Keratinocyte (primary cell): ENCODE results near the gene AMZ1. TPM values are rescaled to one million over a fixed set of nuclear protein-coding genes. Genes with fewer than 3 reads are reported as not detected.

Source experiments
- DNase-seq: peaks from one replicate; pipeline ENCODE4 v3.0.0-alpha.2; 2011; ENCODE audit warnings: low read depth, missing footprints, low spot score
- FAIRE-seq: peaks from 2 replicates; lab custom pipeline; 2011; peaks lifted over from hg19 to GRCh38; lab: Jason Lieb, UNC
- H2AFZ ChIP-seq: 2 replicates; pipeline ENCODE4 v1.6.0; 2012; ENCODE audit warnings: low read length, control low read depth, inconsistent platforms; ENCODE audit not compliant: control insufficient read depth
- H3K27ac ChIP-seq: 2 replicates; pipeline ENCODE4 v1.5.1; 2011; ENCODE audit warnings: low read length; ENCODE audit not compliant: control insufficient read depth, insufficient read depth
- H3K27me3 ChIP-seq: 3 replicates; pipeline ENCODE4 v1.6.0; 2011; ENCODE audit warnings: low read length; ENCODE audit not compliant: control insufficient read depth, insufficient read depth; ENCODE audit errors: extremely low read depth
- H3K36me3 ChIP-seq, 2 experiments: 2 replicates in 1 of 2; 3 replicates in 1 of 2; pipeline ENCODE4 v1.5.1; 2011; ENCODE audit warnings: low read length in 2 of 2, mild to moderate bottlenecking in 1 of 2; ENCODE audit not compliant: control insufficient read depth in 2 of 2, insufficient read depth in 2 of 2; ENCODE audit errors: extremely low read depth in 1 of 2
- H3K4me1 ChIP-seq: 3 replicates; pipeline ENCODE4 v1.5.1; 2011; ENCODE audit warnings: low read length; ENCODE audit not compliant: control insufficient read depth, insufficient read depth; ENCODE audit errors: extremely low read depth
- H3K4me2 ChIP-seq: 3 replicates; pipeline ENCODE4 v1.6.0; 2011; ENCODE audit warnings: low read depth, low read length; ENCODE audit not compliant: control insufficient read depth, insufficient read depth; ENCODE audit errors: extremely low read depth
- H3K4me3 ChIP-seq, 3 experiments: fragments of 200-600 bp in 1 of 3; sonication (generic) in 1 of 3; 2 replicates in 2 of 3; 3 replicates in 1 of 3; pipeline ENCODE4 v1.5.1; 2011 to 2016; ENCODE audit warnings: low read length in 3 of 3, mild to moderate bottlenecking in 3 of 3, control low read depth in 2 of 3, inconsistent platforms in 1 of 3, low read depth in 1 of 3, mixed read lengths in 1 of 3, mixed run types in 1 of 3, moderate library complexity in 1 of 3; ENCODE audit not compliant: control insufficient read depth in 2 of 3, insufficient read depth in 2 of 3; ENCODE audit errors: extremely low read depth in 1 of 3
- H3K79me2 ChIP-seq: 2 replicates; pipeline ENCODE4 v1.6.0; 2012; ENCODE audit warnings: low read length; ENCODE audit not compliant: control insufficient read depth, insufficient read depth
- H3K9ac ChIP-seq: 3 replicates; pipeline ENCODE4 v1.6.0; 2011; ENCODE audit warnings: low read length; ENCODE audit not compliant: control insufficient read depth, insufficient read depth; ENCODE audit errors: extremely low read depth
- H3K9me1 ChIP-seq: 3 replicates; pipeline ENCODE4 v1.6.0; 2011; ENCODE audit warnings: low read length; ENCODE audit not compliant: control insufficient read depth, insufficient read depth; ENCODE audit errors: extremely low read depth
- H3K9me3 ChIP-seq: 2 replicates; pipeline ENCODE4 v1.5.1; 2012; ENCODE audit warnings: low read depth, low read length; ENCODE audit not compliant: control insufficient read depth
- H4K20me1 ChIP-seq: 3 replicates; pipeline ENCODE4 v1.6.0; 2011; ENCODE audit warnings: low read length; ENCODE audit not compliant: control insufficient read depth, insufficient read depth; ENCODE audit errors: extremely low read depth
- EZH2 ChIP-seq: IDR thresholded peaks from one replicate; pipeline ENCODE4 v1.6.1; 2012; ENCODE audit warnings: inconsistent platforms, mild to moderate bottlenecking, low read length, moderate library complexity
- dilution Hi-C: fragments of 300-500 bp; cut with MboI; formaldehyde crosslinking; loops from one replicate; pipeline ENCODE4 v1.7.0; 2020; ENCODE audit warnings: low sequenced_read_pairs; ENCODE audit not compliant: extremely low pct_ligation_motif_present
- polyA plus RNA-seq, 5 experiments: library from polyadenylated mRNA; depleted of rRNA in 3 of 5; stranded (reverse) in 3 of 5; stranded (forward) in 1 of 5; unstranded in 1 of 5; fragments of >200 nt; gene quantifications; 1 replicate in 1 of 5; 2 replicates in 3 of 5; 3 replicates in 1 of 5; pipeline versions ENCODE4 v1.2.1 to v1.2.3, GENCODE V29; 2011 to 2012; ENCODE audit warnings: missing spikeins in 2 of 5, low read depth in 1 of 5, low replicate concordance in 1 of 5
- TF ChIP-seq, protein P1 (sequence below), 3 experiments: IDR thresholded peaks in 1 of 3; conservative IDR thresholded peaks in 1 of 3; optimal IDR thresholded peaks in 1 of 3; 2 replicates in 2 of 3; 3 replicates in 1 of 3; pipeline versions ENCODE3 to v1.5.1; 2011; ENCODE audit warnings: low read length in 3 of 3, mild to moderate bottlenecking in 3 of 3, moderate library complexity in 2 of 3, control low read depth in 1 of 3, inconsistent platforms in 1 of 3; ENCODE audit not compliant: insufficient read depth in 2 of 3; ENCODE audit errors: extremely low read depth in 1 of 3

The AMZ1 gene
- polyA plus RNA-seq, 1 donor (not counting 4 experiments of a cell fraction or from before 2014, with no cell fraction given), result 0.04 TPM

- peaks cover 11 to 13% of the 10 kb centered on the region in 2 experiments for H3K36me3 ChIP-seq
- TF ChIP-seq EZH2, result no peak
- TF ChIP-seq, protein P1, sequence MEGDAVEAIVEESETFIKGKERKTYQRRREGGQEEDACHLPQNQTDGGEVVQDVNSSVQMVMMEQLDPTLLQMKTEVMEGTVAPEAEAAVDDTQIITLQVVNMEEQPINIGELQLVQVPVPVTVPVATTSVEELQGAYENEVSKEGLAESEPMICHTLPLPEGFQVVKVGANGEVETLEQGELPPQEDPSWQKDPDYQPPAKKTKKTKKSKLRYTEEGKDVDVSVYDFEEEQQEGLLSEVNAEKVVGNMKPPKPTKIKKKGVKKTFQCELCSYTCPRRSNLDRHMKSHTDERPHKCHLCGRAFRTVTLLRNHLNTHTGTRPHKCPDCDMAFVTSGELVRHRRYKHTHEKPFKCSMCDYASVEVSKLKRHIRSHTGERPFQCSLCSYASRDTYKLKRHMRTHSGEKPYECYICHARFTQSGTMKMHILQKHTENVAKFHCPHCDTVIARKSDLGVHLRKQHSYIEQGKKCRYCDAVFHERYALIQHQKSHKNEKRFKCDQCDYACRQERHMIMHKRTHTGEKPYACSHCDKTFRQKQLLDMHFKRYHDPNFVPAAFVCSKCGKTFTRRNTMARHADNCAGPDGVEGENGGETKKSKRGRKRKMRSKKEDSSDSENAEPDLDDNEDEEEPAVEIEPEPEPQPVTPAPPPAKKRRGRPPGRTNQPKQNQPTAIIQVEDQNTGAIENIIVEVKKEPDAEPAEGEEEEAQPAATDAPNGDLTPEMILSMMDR (optimal IDR thresholded peaks at IDR 0.05 in 1 of 3, IDR thresholded peaks at IDR 0.05 in 1 of 3, conservative IDR thresholded peaks at IDR 0.05 in 1 of 3; ENCODE audit: extremely low read depth in 1 of 3, insufficient read depth in 2 of 3, low read length in 3 of 3), result no peak
- dilution Hi-C loops, result no loop called here
- DNase-seq, result no peak
- H3K4me3 ChIP-seq, result no peak overlapping the region
- H3K9ac ChIP-seq, result no peak overlapping the region
- H3K9me3 ChIP-seq, result no peaks in the 10 kb centered on the region
- no peak overlapping the region for H3K4me2 ChIP-seq
- no peaks in the 10 kb centered on the region for H4K20me1 ChIP-seq
- H3K79me2 ChIP-seq, result no peaks in the 10 kb centered on the region
- H2AFZ ChIP-seq, result no peak overlapping the region
- no peaks in the 10 kb centered on the region for H3K9me1 ChIP-seq
- no peaks in the 10 kb centered on the region for H3K4me1 ChIP-seq
- FAIRE-seq, result no peak
- H3K27ac ChIP-seq, result no peak overlapping the region
- H3K27me3 ChIP-seq, result no peaks in the 10 kb centered on the region
Measured at GRCh38 chr7:2728316-2729030, 40.5 kb downstream of the AMZ1 start.

GRCh38 chr7:2729031-2729892 lies 41.3 kb downstream of the AMZ1 start:
- FAIRE-seq, result no peak
- no peaks in the 10 kb centered on the region for H3K27me3 ChIP-seq
- H3K36me3 ChIP-seq, result peaks cover 10 to 13% of the 10 kb centered on the region in 2 experiments
- no peak overlapping the region for H3K4me3 ChIP-seq
- TF ChIP-seq, protein P1 (optimal IDR thresholded peaks at IDR 0.05 in 1 of 3, IDR thresholded peaks at IDR 0.05 in 1 of 3, conservative IDR thresholded peaks at IDR 0.05 in 1 of 3; ENCODE audit: extremely low read depth in 1 of 3, insufficient read depth in 2 of 3, low read length in 3 of 3), result no peak
- TF ChIP-seq EZH2, result no peak
- no peaks in the 10 kb centered on the region for H3K9me3 ChIP-seq
- H3K9me1 ChIP-seq, result no peaks in the 10 kb centered on the region
- H3K9ac ChIP-seq, result no peak overlapping the region
- H3K4me2 ChIP-seq, result no peak overlapping the region
- dilution Hi-C loops, result no loop called here
- no peak for DNase-seq
- H3K79me2 ChIP-seq, result no peaks in the 10 kb centered on the region
- H3K27ac ChIP-seq, result no peak overlapping the region
- H4K20me1 ChIP-seq, result no peaks in the 10 kb centered on the region
- no peak overlapping the region for H2AFZ ChIP-seq
- no peaks in the 10 kb centered on the region for H3K4me1 ChIP-seq
